GM19438 (cell line): Measurements from ENCODE around the gene STK33.

ENCODE experiments used
- ATAC-seq: cut with Tn5 transposase; IDR thresholded peaks from one replicate; pipeline ENCODE4 v1.9.1; 2021; ENCODE audit warnings: low read depth; ENCODE audit not compliant: unreplicated experiment

Gene STK33

DNA sequence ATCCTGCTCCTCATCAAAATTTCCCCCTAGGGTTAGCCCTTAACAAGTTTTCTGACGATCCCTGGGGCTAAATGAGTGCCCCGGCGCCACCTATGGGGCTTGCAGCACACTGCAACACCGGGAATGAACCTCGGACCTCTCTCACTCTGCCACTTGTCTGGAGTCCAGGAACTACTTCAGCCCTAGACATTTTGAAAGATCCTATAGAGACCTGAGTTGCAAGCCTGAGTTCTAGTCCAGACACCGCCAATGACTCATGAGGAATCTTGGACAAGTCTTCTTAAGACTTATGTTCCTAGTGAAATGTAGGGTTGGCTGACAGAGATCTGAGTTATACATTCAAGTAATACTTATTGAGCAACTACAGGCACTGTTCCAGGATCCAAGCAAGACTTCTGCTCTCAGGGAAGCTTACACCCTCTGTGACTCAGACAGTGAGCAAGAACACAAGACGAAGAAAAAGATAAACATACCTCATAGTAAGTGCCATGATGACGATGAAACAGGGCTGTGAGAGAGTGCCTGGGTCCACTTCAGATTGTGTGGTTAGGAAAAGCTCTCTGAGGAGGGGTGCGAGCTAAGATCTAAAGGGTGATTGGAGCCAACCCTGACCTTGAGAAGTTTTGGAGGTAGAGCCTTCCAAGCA is 10.2 kb upstream of the STK33 start:
- ATAC-seq: peak; percentile 89

DNA sequence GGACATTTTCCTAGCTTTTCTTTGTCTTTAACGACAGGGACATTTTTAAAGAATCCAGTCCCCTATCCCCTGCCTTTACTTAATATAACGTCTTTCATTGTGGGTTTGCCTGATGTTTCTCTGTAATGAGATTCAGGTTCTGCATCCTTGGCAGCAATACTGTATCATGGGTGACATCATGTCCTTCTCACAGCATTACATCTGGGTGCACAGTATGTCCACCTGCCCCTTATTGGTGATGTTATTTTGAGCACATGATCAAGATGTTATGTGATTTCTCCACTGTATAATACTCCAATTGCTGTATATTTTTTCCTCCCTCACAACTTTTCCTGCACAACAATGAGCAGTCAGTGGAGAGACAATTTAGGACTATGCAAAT is 9.7 kb upstream of the STK33 start:
- ATAC-seq: peak; percentile 18

DNA sequence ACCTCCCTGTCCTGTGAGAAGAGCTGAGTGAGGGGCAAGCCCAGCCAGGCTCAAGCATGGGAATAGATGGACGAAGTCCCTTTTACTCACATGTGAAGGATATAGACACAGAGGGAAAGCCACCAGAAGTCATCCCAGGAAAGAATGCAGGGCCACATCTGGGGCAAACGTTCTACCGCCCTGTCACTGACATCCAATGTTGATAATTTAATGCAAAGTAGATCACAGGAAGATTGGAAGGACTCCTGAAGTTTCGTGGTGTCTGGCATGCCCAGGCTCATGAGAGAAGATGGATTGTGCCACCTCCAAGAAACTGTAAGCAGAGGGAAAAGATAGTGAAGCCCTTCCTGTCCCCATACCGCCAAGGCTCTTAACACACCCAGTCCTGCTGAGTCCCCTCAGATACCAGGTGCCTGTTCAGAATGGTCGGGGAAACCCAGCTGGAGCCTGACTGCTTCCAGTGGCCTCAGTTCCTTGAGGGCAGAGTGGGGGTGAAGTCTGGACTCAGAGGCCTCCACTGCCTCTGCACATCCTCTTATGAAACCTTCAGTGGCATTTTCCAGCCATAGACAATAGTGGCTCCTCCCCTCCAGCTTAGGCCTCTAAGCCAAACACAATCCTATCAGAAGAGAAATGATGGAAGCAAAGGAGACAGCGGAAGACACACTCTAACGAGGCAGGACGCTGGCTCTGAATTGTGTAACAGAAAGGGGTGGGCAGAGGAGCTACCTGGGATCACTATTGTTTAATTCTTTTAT is 7.5 kb upstream of the STK33 start:
- no peak for ATAC-seq

DNA sequence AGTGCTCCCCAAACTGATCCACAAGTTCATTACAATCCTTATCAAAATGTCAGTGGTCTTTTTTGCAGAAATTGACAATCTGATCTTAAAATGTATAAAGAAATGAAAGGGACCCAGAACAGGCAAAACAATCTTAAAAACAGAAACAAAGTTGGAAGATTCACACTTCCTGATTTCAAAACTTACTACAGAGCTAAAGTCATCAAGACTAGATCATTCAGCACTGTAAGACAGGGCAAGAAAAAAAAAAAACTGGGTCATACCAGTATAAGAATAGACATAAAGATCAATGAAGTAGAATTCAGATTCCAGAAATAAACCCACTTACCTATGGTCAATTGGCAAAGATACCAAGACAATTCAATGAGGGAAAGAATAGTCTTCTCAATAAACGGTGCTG is 4.5 kb upstream of the STK33 start:
- ATAC-seq: no peak

DNA sequence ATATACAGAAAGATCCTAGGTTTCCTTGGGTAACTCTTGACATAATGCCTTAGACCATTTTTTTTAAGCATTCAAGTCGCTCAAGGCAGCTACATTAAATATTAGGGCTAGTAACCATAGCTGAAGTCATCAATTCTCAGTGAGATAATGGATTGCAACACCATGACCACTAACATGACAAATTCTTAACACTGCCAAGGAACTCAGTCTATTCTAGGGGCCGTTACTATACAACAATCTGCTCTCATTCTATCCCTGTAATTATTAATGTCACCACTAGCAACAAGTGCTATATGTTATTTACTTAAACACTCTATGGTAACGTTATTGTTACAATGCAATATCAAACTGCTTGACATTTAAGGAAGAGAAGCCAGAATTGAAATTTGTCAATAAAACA is 3.2 kb upstream of the STK33 start:
- ATAC-seq: no peak

DNA sequence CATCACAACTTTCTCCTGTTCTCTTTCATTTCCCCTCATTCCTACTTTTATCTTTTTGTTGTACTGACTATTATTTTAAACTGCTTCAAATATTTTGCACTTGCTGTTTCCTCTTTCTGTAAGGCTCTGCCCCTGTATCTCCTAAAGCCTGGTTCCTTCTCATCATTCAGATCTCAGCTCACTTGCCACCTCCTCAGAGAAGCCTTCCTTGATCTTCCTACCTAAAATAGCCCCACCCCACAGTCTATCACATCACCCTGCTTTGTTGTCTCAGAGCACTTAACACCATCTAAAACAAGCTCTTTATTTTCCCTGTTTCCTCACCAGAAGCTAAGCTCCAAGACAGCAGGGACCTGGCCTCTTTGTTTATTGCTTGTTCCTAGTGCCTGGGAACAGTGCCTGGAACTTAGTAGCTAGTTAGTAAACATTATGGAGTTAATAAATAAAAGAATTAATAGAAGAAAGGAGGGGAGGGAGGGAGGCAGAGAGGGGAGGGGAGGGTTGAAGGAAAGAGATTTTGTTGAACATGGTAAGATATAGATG is 2.5 kb upstream of the STK33 start:
- ATAC-seq: no peak

DNA sequence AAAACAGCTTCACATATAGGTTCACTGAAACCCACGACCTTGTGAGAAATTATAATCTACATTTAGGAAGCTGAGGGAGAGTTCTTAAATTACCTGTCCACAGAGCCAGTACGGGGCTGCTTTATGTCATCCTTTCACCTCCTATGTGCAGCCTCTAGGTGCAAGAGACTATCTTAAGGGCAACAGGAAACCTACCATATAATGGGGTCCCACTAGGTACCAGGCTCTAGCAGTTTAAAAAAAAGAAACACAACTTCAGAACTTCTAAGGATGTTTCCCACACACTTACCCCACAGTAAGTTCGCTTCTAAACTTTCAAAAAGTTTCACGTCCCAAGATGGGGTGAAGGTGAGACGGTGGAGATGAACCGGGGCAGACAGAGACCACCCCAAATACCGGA is 573 bp downstream of the STK33 start:
- ATAC-seq: peak; percentile 31

DNA sequence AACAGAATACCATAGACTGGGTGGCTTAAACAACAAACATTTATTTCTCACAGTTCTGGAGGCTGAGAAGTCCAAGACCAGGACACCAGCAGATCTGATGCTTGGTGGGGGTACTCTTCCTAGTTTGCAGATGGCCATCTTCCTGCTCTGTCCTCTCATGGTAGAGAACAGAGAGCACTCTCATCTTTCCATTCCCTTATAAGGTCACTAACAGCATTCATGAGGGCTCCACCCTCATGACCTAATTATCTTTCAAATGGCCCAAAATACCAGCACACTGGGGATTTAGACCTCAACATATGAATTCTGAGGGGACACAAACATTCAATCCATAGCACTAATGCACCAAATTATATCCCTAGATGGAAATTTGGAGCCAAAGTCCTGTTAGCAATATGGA is 6.1 kb downstream of the STK33 start:
- no peak for ATAC-seq

DNA sequence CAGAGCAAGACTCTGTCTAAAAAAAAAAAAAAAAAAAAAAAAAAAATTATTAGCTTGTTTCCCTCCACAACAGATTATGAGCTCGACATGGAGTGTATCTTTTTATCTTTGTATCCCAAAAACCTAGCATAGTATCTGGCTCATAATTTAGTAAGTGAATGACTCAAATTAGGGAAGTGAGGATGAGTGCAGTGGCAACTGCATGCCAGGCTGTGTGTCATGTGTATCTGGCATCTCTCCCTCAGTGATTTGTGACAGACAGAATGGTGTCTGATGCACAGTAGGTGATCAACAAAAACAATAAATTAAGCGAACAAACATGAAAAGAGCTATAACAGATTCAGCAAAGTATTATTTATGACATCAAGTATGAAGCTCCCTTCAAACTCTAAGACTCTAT is 7.2 kb downstream of the STK33 start:
- no peak for ATAC-seq

DNA sequence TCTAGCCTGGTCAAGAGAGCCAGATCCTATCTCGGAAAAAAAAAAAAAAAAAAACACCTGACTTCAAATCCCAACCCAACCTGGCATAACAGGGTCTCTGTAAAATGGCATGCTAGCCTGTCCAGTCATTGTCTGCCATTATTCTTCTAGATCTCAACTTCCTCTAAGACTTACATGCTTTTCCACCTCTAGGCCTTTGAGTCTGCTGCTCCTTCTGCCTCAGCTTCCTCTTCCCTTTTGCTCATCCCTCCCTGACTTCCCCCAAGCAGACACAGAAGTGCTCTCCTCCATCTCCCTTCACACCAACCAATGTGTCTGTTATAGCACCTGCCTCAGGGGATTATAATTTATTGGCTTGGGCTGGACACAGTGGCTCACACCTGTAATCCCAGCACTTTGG is 7.8 kb downstream of the STK33 start:
- no peak for ATAC-seq

DNA sequence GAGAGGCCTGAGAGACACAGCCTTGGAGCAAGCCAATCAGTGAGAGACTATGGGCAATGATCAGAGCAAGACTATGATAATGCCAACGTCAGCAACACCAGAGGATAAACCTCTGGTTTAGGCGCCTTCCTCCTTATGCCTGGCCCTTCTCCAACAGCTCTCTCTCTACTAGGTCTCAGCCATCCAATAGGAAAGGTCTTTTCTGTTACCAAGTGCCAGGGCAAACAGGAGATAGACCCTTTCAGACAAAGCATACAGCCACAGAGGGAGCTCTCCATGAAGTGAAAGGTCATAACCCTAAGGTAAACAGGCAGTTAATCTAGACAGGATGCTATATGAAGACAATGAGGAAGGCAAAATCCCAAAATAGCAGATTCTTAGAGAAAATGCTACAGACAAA is 9.5 kb downstream of the STK33 start:
- no peak for ATAC-seq

DNA sequence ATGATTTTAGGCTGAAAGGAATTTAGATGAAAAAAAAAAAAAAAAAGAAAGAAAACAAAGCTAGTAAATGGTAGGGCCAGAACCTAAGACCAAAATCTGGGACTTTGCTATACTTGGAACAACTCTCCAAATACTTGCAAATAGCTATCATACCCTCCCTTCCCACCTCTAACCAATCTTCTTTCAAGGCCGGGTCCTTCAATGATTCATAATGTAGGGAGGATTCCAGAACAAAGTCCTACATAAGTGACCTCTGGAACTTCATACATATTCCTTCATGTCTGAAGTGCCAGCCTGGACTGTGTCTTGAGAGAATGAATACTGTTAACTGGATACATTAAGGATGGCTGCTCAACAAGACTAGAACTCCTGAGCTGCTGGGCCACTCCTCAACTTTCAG is 9.9 kb downstream of the STK33 start:
- ATAC-seq: no peak

DNA sequence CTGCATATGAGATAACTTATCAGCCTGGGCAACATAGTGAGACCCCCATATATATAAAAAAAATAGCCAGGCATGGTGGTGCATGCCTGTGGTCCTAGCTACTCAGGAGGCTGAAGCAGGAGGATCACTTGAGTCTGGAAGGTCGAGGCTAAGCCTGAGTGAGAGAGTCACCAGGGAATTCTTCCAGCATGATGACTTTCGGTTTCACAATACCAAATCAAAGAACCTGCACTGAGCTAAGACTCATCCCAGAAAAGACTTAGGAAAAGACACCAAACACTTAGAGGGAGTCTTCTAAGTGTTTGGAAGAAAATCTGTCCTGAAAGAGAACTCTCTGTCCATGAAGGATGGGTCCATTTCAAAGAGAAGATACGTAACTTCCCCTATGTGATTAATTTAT is 12.7 kb downstream of the STK33 start:
- no peak for ATAC-seq

DNA sequence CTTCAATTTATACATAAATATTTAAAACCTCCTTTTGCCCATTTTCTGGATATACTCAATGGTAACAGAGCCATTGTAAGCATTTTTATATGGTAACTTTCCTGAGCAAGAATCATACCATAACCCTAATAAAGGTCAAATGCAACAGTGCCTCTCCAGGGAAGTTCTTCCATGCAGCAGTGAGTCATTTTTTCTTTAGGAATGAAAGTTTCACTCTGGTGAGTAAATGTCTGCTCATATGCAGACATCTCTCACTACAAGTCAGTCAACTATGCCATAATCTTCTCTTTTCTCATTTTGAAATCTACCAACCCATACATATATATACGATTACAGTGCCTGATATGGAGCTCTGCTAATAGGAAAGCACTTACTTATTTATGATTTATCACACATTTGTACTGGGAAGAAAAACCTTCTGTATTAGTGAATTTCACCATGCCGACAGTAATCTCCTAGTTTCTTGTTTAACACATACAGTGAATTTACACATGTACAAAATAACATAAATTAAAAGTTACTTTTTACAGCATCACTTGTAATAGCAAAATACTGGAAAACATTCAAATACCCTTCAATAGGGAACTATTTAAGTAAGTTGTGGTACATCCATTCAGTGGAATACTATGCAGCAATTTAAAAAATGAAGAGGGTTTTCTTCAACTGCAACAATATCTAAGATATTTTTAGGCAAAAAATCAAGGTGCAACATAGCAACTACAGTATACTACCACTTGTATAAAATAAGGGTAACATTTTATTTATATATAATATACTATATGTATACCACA is 16.0 kb downstream of the STK33 start:
- no peak for ATAC-seq

DNA sequence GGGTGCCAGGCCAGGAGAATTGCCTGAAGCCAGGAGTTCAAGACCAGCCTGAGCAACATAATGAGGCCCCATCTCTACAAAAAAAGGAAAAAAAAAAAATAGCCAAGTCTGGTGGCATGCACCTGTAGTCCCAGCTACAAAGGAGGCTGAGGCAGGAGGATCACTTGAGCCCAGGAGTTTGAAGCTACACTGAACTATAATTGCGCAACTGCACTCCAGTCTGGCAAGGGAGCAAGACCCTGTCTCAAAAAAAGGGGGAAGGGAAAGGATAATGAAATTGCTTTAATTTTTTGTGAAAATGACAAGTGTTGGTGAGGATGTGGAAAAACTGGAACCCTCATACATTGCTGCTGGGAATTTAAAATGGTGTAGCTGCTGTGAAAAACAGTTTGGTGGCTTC is 19.2 kb downstream of the STK33 start:
- ATAC-seq: no peak

DNA sequence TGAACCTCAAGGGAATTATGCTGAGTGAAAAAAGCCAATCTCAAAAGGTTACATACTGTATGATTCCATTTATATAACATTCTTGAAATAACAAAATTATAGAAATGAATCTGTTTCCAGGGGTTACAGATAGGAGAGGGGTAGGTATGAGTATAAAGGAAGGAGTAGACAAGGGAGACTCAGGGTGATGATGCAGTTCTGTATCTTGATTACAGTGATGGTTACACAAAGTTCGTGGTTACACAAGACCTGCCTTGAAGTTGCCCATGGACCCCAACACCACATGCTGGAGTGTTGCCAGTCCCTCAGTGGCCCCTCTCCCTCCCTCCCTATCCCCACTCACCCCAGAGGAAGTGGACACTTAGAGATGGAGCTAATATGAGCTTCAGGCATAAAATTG is 20.3 kb downstream of the STK33 start:
- no peak for ATAC-seq

DNA sequence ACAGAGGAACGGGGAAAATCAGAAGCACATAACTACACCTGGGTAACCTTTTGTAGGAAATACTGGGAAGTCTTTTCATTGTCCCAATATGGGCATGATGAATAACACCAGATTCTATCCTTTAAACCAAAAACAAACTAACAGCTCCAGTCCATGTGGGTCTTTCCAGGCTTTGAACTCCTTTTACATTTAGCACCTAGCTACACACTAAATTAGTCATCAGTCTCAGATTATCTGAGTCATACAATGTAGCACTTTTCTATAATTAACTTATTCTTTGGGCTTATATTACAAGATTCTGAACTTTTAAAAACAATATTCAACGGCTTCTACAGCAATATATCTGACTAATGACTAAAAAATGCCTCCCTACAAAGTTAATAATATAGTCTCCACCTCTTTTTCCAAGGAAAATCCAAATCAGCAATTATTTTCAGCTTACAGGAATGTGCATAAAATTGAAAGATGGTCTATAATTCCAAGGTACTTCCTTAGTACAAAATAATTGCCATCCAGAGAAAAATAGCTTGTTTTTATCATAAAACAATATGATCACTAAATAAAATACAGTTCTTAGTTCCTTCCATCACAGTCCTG is 26.3 kb downstream of the STK33 start:
- no peak for ATAC-seq

DNA sequence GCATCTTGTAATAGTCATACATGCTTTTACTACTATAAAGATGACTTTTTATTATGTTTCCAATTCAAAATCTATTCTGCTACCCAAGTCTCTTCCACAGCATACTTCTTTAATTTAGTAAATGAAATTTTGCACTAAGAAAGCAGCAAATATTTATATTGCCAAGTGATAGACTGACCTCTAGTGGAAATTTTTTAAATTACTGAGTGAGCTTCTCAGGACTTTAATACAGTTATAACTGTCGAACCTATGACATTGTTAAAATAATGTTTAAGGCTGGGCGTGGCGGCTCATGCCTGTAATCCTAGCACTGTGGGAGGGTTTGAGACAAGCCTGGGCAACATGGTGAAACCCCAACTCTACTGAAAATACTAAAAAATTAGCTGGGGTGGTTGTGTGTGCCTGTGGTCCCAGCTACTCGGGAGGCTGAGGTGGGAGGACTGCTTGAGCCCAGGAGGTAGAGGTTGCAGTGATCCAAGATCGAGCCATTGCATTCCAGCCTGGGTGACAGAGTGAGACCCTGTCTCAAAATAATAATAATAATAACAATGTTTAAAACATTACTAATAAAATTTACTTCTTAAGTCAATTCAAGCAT is 27.3 kb downstream of the STK33 start:
- no peak for ATAC-seq

DNA sequence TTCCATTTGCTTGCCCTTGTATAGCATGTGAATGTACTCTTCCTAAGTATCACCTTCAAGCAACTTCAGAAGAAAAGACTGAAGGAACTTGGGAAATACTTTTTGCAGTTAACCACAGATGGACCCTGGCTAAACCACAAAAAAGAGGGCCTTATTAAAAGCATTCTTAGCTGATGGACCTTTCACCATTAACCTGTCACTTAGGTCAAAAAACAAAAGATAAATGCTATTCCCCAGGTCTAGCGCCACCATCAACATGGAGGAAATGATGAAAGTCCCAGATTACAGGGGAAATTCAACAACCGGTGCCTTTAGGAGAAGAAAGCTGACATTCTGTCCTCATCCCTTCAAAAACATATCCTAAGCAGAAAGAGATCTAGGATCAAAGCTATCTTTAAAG is 29.5 kb downstream of the STK33 start:
- no peak for ATAC-seq

DNA sequence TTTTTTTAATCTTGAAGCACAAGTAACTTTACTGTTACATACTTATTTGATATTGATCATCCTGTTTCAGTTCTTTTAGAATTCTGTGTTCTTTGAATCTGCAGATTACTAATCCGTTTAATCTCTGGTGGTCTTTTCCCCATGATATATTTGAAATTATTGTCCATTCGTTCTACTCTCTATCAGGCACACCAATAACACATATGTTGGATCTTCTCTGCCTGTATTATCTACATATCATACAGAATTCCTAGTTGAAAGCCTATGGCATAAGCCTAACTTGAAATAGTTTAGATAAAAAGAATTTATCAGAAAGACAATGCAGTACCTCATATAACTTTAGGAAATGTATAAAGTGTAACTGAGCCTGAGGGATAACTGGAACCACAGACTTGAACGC is 32.6 kb downstream of the STK33 start:
- ATAC-seq: no peak

DNA sequence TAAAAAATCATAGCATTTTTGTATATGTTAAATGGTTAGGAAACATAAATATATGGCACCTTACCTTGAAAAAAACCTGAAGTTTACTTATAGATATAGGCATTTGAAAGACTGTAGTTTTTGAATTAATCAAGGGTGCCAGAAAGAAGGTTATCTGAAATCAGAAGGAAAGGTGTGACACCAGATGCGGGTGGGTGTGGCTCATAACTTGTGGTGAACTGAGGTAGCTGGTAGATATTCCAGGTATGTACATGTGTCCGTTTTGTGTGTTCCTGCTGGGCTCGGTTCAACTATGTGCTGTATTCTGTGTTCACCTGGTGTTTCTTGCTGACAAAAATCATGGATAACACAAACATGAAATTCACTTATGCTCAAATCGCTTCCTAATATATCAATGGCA is 35.6 kb downstream of the STK33 start:
- no peak for ATAC-seq
